Amniotic epithelial cell (primary cell): ENCODE results near the gene CDKN2D.

ENCODE experiments used
- DNase-seq: peaks from one replicate; pipeline ENCODE4 v3.0.0-alpha.2; 2010; ENCODE audit warnings: low read depth

Gene CDKN2D

GRCh38 chr19:10520652-10521318 is 48.0 kb downstream of the CDKN2D start:
- no peak for DNase-seq

DNA sequence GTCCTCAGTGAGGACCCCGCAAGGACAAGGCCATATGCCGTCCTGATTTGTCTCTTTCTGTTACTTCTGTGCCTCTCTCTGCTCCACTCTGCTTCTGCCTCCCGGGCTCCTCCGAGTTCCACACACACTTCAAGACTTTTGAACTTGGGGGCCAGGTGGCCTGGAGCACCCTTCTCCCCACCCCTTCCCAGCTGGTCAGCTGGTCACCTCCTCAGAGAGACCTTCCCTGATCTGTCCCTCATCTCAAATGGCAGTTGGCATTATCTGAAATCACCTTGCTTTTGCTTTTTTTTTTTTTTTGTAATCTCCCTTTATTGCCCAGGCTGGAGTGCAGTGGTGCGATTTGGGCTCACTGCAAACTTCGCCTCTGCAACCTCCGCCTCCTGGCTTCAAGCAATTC is 49.4 kb downstream of the CDKN2D start:
- DNase-seq: no peak

GRCh38 chr19:10518444-10519361 is 50.1 kb downstream of the CDKN2D start:
- DNase-seq: no peak

DNA sequence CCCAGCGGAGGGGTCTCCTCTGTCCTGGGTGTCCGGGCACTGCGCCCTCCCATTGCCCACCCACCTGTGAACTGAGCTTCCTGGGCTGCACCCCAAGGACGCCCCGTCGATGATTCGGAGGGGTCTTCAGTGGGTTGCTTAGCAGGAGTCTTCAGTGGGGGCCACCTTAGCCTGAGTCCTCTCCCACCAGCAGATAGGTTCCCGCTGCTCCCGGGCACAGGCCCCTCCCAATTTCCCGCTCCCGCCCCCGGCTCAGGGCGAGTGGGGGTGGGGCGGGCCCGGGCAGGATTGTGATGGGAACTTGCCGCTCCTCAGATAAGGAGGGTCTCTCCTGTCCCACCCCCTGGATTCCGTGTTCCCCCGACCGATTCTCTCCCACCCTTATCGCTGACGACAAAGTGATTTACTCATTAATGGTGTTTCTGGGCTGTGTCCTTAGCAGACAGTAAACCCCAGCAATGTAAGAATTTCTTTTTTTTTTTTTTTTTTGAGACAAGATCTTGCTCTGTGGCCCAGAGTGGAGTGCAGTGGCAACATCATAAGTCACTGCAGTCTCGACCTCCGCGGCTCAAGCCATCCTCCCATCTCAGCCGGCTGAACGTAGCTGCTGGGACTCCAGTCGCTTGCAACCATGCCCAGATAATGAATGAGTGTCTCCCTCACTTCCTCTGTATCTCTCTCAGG is 50.9 kb downstream of the CDKN2D start:
- DNase-seq: peak; percentile 53

DNA sequence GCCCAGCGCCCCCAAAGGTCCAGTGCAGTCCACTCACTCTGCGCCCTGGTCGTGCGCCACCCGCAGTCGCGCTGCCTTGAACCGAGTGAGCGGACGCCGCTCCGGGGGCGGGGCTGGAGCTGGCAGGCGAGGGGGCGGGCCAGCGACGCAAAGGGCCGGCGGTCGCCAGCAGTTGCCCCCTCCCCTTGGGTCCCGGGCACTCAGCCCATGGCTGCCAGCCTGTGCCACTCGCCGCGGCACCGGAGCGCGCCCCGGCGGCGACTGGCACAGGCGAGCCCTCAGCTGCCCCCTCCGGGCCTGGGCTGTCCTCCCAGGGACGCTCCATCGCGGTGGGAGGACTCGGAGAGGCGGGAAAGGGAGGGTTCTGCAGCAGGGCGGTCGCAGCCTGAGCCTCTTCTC is 51.4 kb downstream of the CDKN2D start, which contains the start of gene S1PR5:
TSS of gene S1PR5 (minus strand) at position 87 of the 399 bp plus-strand sequence. CDS start 2,436 bp downstream, outside the sequence.
- DNase-seq: no peak

DNA sequence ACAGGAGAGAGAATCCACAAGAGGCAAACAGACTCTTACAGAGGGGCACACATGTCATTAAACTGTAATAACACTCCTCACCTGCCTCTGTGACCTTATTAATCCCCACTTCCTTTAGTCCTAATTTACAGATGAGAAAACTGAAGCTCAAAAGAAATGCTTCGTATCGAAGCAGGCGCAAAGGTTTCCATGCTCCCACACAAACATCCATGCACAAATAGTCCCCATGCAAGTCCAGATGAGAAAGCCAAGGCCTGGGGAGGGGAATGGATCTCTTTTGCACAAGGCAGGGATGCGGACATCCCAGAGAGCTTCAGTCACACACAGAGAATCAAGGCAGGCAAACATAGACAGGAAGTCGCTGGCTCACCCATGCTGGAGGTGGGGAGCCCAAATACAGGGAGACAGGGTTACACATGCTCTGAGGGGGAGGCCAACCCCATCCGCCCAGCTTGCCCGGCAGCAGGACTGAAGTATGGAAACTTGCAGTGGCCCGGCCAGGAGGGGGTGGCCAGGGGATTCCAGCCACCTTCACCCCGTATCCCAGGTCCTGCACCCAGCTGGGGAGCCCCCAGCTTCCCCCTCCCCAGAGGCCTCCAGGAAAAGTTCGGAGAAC is 52.0 kb downstream of the CDKN2D start:
- no peak for DNase-seq
